HepG2 (cell line): ENCODE data around the gene DCDC1. TPM values are rescaled to one million over a fixed set of nuclear protein-coding genes. Genes with fewer than 3 reads are reported as not detected.

ENCODE experiments used
- CERS6 ChIP-seq: sonication (generic); formaldehyde crosslinking; IDR thresholded peaks from 2 replicates; pipeline ENCODE4 v1.5.0; 2020; ENCODE audit warnings: missing genetic modification reagents
- FIP1L1 ChIP-seq: fragments of 200-400 bp; formaldehyde crosslinking; IDR thresholded peaks from 2 replicates; pipeline ENCODE4 v1.6.1; 2018; ENCODE audit warnings: low read depth, mild to moderate bottlenecking, low read length, moderate library complexity, borderline replicate concordance; ENCODE audit not compliant: insufficient read depth
- JUNB ChIP-seq: sonication (generic); formaldehyde crosslinking; IDR thresholded peaks from 2 replicates; pipeline ENCODE4 v1.8.0; 2022; ENCODE audit warnings: missing genetic modification reagents, mild to moderate bottlenecking, borderline replicate concordance
- KAT2B ChIP-seq: fragments of 150-350 bp; IDR thresholded peaks from 2 replicates; pipeline ENCODE4 v1.6.1; 2014; ENCODE audit warnings: low read depth, low read length, borderline replicate concordance
- KDM6A ChIP-seq: IDR thresholded peaks from 2 replicates; pipeline ENCODE4 v1.6.1; 2016; ENCODE audit warnings: low read depth
- LBX2 ChIP-seq: sonication (generic); formaldehyde crosslinking; IDR thresholded peaks from 2 replicates; pipeline ENCODE4 v1.5.0; 2020; ENCODE audit warnings: missing genetic modification reagents, mild to moderate bottlenecking, borderline replicate concordance
- MXI1 ChIP-seq: IDR thresholded peaks from 3 replicates; pipeline ENCODE4 v1.6.1; 2012; ENCODE audit warnings: low read depth, low read length, inconsistent platforms, borderline replicate concordance
- TAF1 ChIP-seq: sonication (generic); formaldehyde crosslinking; IDR thresholded peaks from 2 replicates; pipeline ENCODE4 v1.4.0; 2020; ENCODE audit warnings: missing genetic modification reagents
- ZBTB37 ChIP-seq: sonication (generic); formaldehyde crosslinking; IDR thresholded peaks from 2 replicates; pipeline ENCODE4 v1.4.0; 2020; ENCODE audit warnings: mild to moderate bottlenecking, missing genetic modification reagents
- ZNF205 ChIP-seq: IDR thresholded peaks from 2 replicates; pipeline ENCODE4 v1.6.1; 2018; ENCODE audit warnings: missing biosample characterization, missing genetic modification reagents
- ZNF275 ChIP-seq: sonication (generic); formaldehyde crosslinking; IDR thresholded peaks from 2 replicates; pipeline ENCODE4 v1.8.0; 2022; ENCODE audit warnings: missing genetic modification reagents, mild to moderate bottlenecking, inconsistent platforms, borderline replicate concordance
- ZNF354B ChIP-seq: sonication (generic); formaldehyde crosslinking; IDR thresholded peaks from 2 replicates; pipeline ENCODE4 v1.8.0; 2022; ENCODE audit warnings: mild to moderate bottlenecking, missing genetic modification reagents
- ZNF512B ChIP-seq: sonication (generic); formaldehyde crosslinking; IDR thresholded peaks from 2 replicates; pipeline ENCODE4 v1.5.1; 2020; ENCODE audit warnings: missing genetic modification reagents, mild to moderate bottlenecking, borderline replicate concordance
- ZNF672 ChIP-seq: sonication (generic); formaldehyde crosslinking; IDR thresholded peaks from 2 replicates; pipeline ENCODE4 v1.8.1; 2022; ENCODE audit warnings: missing genetic modification reagents
- ZNF687 ChIP-seq: sonication (generic); formaldehyde crosslinking; IDR thresholded peaks from 2 replicates; pipeline ENCODE4 v1.5.1; 2020; ENCODE audit warnings: mild to moderate bottlenecking, missing genetic modification reagents, moderate library complexity
- ZNF75D ChIP-seq: sonication (generic); formaldehyde crosslinking; IDR thresholded peaks from 2 replicates; pipeline ENCODE4 v1.8.1; 2023; ENCODE audit warnings: missing genetic modification reagents, mild to moderate bottlenecking, borderline replicate concordance
- polyA plus RNA-seq, 8 experiments: library from polyadenylated mRNA; depleted of rRNA in 3 of 8; stranded (reverse) in 7 of 8; unstranded in 1 of 8; fragments of >200 nt; fragmentation: Illumina TruSeq in 4 of 8; extraction: Trizol in 4 of 8; gene quantifications; 2 replicates each; pipeline versions ENCODE4 v1.2.1 to v1.2.3, GENCODE V29; 2011 to 2016; ENCODE audit warnings: low read depth in 4 of 8, missing spikeins in 1 of 8, mixed read lengths in 1 of 8; ENCODE audit not compliant: insufficient read depth in 1 of 8
- total RNA-seq, 5 experiments: library from RNA; depleted of rRNA; stranded (reverse); fragments of >200 nt; fragmentation: Illumina TruSeq; extraction: Trizol; gene quantifications; 2 replicates each; pipeline ENCODE4 v1.2.3, GENCODE V29; 2016; ENCODE audit warnings: low read depth in 1 of 5

Gene DCDC1
- total and polyA plus RNA-seq, 2 of the 13 experiments (the other 11 are each of a cell fraction or from before 2014, with no cell fraction given) = 0.12 to 0.27 TPM

- TF ChIP-seq ZNF687 (CRISPR knock-in tag) (peak; percentile 86), FIP1L1 (no peak), ZNF354B (CRISPR knock-in tag) (no peak), KAT2B (no peak), ZNF205 (CRISPR knock-in tag) (0 out of 2 replicates have a peak, but pooled peaks have one; percentile 54), KDM6A (CRISPR knock-in tag) (no peak), ZNF512B (CRISPR knock-in tag) (peak; percentile 70; the same call in 1 of the 2 replicates), LBX2 (CRISPR knock-in tag) (no peak), ZNF672 (CRISPR knock-in tag) (no peak), JUNB (CRISPR knock-in tag) (no peak), CERS6 (CRISPR knock-in tag) (no peak), ZBTB37 (CRISPR knock-in tag) (no peak), ZNF275 (CRISPR knock-in tag) (no peak; the same call in 1 of the 2 replicates), ZNF75D (CRISPR knock-in tag) (no peak), MXI1 (peak; percentile 92; the same call in 2 of the 3 replicates), TAF1 (CRISPR knock-in tag) (peak; percentile 78; the same call in 1 of the 2 replicates)
These were observed at the start of gene DCDC1, which contains the start of gene DNAJC24 (continued) for GRCh38 chr11:31369348-31370329.
